Liver (tissue), 9 donors: Measurements from ENCODE around the gene GALNT10. TPM values are rescaled to one million over a fixed set of nuclear protein-coding genes. Genes with fewer than 3 reads are reported as not detected.

Experiments used
- DNase-seq: peaks from one replicate; pipeline ENCODE4 v3.0.0-alpha.2; 2017; ENCODE audit warnings: low spot score
- H3K27ac ChIP-seq, 2 donors: one replicate each; pipeline ENCODE4 v1.7.0; 2013; ENCODE audit warnings: inconsistent platforms in 2 of 2, low read length in 2 of 2, control low read depth in 1 of 2, low read depth in 1 of 2, mild to moderate bottlenecking in 1 of 2
- H3K27me3 ChIP-seq, 4 donors: one replicate each; pipeline versions ENCODE4 v1.6.1 to v1.7.0; 2013; ENCODE audit warnings: low read length in 3 of 4, inconsistent platforms in 1 of 4, mild to moderate bottlenecking in 1 of 4, moderate library complexity in 1 of 4; ENCODE audit not compliant: control insufficient read depth in 4 of 4, insufficient read depth in 4 of 4
- H3K36me3 ChIP-seq, 4 donors: one replicate each; pipeline versions ENCODE4 v1.6.1 to v1.7.0; 2013; ENCODE audit warnings: low read length in 3 of 4, mild to moderate bottlenecking in 3 of 4, low read depth in 1 of 4, moderate library complexity in 1 of 4; ENCODE audit not compliant: control insufficient read depth in 4 of 4, insufficient read depth in 3 of 4
- H3K4me1 ChIP-seq, 4 donors: one replicate each; pipeline versions ENCODE4 v1.6.1 to v1.7.0; 2013; ENCODE audit warnings: low read length in 3 of 4, mild to moderate bottlenecking in 3 of 4, moderate library complexity in 1 of 4; ENCODE audit not compliant: control insufficient read depth in 4 of 4, insufficient read depth in 4 of 4
- H3K4me3 ChIP-seq, 3 donors: one replicate each; pipeline versions ENCODE4 v1.6.1 to v1.7.0; 2013; ENCODE audit warnings: low read length in 3 of 3, control low read depth in 1 of 3, low read depth in 1 of 3, mild to moderate bottlenecking in 1 of 3
- H3K9ac ChIP-seq, 2 donors: one replicate each; pipeline ENCODE4 v1.7.0; 2013; ENCODE audit warnings: low read length in 2 of 2, mild to moderate bottlenecking in 2 of 2, moderate library complexity in 2 of 2, control low read depth in 1 of 2, low read depth in 1 of 2
- H3K9me3 ChIP-seq, 4 donors: one replicate each; pipeline versions ENCODE4 v1.6.1 to v1.7.0; 2013; ENCODE audit warnings: low read length in 3 of 4; ENCODE audit not compliant: control insufficient read depth in 4 of 4
- CTCF ChIP-seq: fragments of 150-350 bp; IDR thresholded peaks from 2 replicates; pipeline ENCODE4 v1.5.1; 2017; ENCODE audit warnings: improper control_type of control experiment, low read depth, low read length; ENCODE audit not compliant: missing input control
- FOXA1 ChIP-seq: IDR thresholded peaks from 2 replicates; pipeline ENCODE4 v1.6.1; 2016; ENCODE audit warnings: antibody characterized with exemption
- FOXA2 ChIP-seq: IDR thresholded peaks from 2 replicates; pipeline ENCODE4 v1.6.1; 2016; ENCODE audit warnings: antibody characterized with exemption
- HNF4A ChIP-seq, 2 donors: conservative IDR thresholded peaks; 2 replicates each; pipeline ENCODE4 v1.6.1; 2016; ENCODE audit warnings: antibody characterized with exemption in 2 of 2, mild to moderate bottlenecking in 2 of 2
- HNF4G ChIP-seq: IDR thresholded peaks from 2 replicates; pipeline ENCODE4 v1.6.1; 2016; ENCODE audit warnings: antibody characterized with exemption
- JUND ChIP-seq, 2 donors: IDR thresholded peaks; 2 replicates each; pipeline ENCODE4 v1.6.1; 2016; ENCODE audit warnings: antibody characterized with exemption in 2 of 2
- MAX ChIP-seq: IDR thresholded peaks from 2 replicates; pipeline ENCODE4 v1.6.1; 2016; ENCODE audit warnings: antibody characterized with exemption
- NR2F2 ChIP-seq: IDR thresholded peaks from 2 replicates; pipeline ENCODE4 v1.6.1; 2016; ENCODE audit warnings: antibody characterized with exemption
- RAD21 ChIP-seq, 2 donors: IDR thresholded peaks; 2 replicates each; pipeline ENCODE4 v1.6.1; 2016; ENCODE audit warnings: antibody characterized with exemption in 2 of 2, mild to moderate bottlenecking in 2 of 2
- RXRA ChIP-seq, 2 donors: IDR thresholded peaks; 2 replicates each; pipeline ENCODE4 v1.6.1; 2017 to 2018; ENCODE audit warnings: antibody characterized with exemption in 2 of 2, mild to moderate bottlenecking in 1 of 2
- SP1 ChIP-seq: IDR thresholded peaks from 2 replicates; pipeline ENCODE4 v1.6.1; 2018; ENCODE audit warnings: antibody characterized with exemption, mild to moderate bottlenecking
- TAF1 ChIP-seq: conservative IDR thresholded peaks from 2 replicates; pipeline ENCODE4 v1.6.1; 2016; ENCODE audit warnings: antibody characterized with exemption, mild to moderate bottlenecking
- YY1 ChIP-seq: IDR thresholded peaks from 2 replicates; pipeline ENCODE4 v1.6.1; 2016; ENCODE audit warnings: antibody characterized with exemption, mild to moderate bottlenecking
- WGBS: extraction: QIAGEN DNeasy Blood & Tissue Kit; methylation state at CpG from one replicate; pipeline ENCODE4 v1.1.7; 2013; 5-methylcytosine and 5-hydroxymethylcytosine counted together
- polyA plus RNA-seq, 2 donors: library from polyadenylated mRNA; stranded (reverse) in 1 of 2; unstranded in 1 of 2; fragments of 200-250 nt in 1 of 2; fragments of >200 nt in 1 of 2; fragmentation: Nextera tagmentation in 1 of 2; extraction: Ambion mirVana in 1 of 2; gene quantifications; one replicate each; pipeline versions ENCODE4 v1.2.1 to v1.2.3, GENCODE V29; 2013 to 2015
- total RNA-seq, 2 donors: library from RNA; depleted of rRNA; stranded (reverse); fragments of >200 nt; gene quantifications; one replicate each; pipeline ENCODE4 v1.2.3, GENCODE V29; 2014
- TF ChIP-seq, protein P1 (sequence below): IDR thresholded peaks from 2 replicates; pipeline ENCODE4 v1.6.1; 2016; ENCODE audit warnings: antibody characterized with exemption
- TF ChIP-seq, protein P2 (sequence below): IDR thresholded peaks from 2 replicates; pipeline ENCODE4 v1.6.1; 2016; ENCODE audit warnings: antibody characterized with exemption, mild to moderate bottlenecking
- TF ChIP-seq, protein P3 (sequence below): IDR thresholded peaks from 2 replicates; pipeline ENCODE4 v1.6.1; 2016; ENCODE audit warnings: antibody characterized with exemption
- donor health status: healthy.
- donor health status: healthy.
- donor health status: healthy.
- donor health status: healthy.
- donor health status: healthy.

Gene GALNT10
- total and polyA plus RNA-seq, 4 donors, result 1.1 to 17.8 (median 5.3) TPM

- no peaks in the 10 kb centered on the region for H3K9me3 ChIP-seq
- H3K4me1 ChIP-seq, result no peaks in the 10 kb centered on the region
- H3K4me3 ChIP-seq, result no peak overlapping the region
- H3K9ac ChIP-seq, result no peak overlapping the region
- no peaks in the 10 kb centered on the region for H3K27me3 ChIP-seq
- no peak for TF ChIP-seq MAX
- TF ChIP-seq HNF4G, result no peak
- TF ChIP-seq, protein P1, sequence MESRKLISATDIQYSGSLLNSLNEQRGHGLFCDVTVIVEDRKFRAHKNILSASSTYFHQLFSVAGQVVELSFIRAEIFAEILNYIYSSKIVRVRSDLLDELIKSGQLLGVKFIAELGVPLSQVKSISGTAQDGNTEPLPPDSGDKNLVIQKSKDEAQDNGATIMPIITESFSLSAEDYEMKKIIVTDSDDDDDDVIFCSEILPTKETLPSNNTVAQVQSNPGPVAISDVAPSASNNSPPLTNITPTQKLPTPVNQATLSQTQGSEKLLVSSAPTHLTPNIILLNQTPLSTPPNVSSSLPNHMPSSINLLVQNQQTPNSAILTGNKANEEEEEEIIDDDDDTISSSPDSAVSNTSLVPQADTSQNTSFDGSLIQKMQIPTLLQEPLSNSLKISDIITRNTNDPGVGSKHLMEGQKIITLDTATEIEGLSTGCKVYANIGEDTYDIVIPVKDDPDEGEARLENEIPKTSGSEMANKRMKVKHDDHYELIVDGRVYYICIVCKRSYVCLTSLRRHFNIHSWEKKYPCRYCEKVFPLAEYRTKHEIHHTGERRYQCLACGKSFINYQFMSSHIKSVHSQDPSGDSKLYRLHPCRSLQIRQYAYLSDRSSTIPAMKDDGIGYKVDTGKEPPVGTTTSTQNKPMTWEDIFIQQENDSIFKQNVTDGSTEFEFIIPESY, result no peak
- no peak for TF ChIP-seq FOXA2
- no peak for TF ChIP-seq RXRA (IDR thresholded peaks at IDR 0.05)
- TF ChIP-seq, protein P2, sequence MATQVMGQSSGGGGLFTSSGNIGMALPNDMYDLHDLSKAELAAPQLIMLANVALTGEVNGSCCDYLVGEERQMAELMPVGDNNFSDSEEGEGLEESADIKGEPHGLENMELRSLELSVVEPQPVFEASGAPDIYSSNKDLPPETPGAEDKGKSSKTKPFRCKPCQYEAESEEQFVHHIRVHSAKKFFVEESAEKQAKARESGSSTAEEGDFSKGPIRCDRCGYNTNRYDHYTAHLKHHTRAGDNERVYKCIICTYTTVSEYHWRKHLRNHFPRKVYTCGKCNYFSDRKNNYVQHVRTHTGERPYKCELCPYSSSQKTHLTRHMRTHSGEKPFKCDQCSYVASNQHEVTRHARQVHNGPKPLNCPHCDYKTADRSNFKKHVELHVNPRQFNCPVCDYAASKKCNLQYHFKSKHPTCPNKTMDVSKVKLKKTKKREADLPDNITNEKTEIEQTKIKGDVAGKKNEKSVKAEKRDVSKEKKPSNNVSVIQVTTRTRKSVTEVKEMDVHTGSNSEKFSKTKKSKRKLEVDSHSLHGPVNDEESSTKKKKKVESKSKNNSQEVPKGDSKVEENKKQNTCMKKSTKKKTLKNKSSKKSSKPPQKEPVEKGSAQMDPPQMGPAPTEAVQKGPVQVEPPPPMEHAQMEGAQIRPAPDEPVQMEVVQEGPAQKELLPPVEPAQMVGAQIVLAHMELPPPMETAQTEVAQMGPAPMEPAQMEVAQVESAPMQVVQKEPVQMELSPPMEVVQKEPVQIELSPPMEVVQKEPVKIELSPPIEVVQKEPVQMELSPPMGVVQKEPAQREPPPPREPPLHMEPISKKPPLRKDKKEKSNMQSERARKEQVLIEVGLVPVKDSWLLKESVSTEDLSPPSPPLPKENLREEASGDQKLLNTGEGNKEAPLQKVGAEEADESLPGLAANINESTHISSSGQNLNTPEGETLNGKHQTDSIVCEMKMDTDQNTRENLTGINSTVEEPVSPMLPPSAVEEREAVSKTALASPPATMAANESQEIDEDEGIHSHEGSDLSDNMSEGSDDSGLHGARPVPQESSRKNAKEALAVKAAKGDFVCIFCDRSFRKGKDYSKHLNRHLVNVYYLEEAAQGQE, result no peak
- TF ChIP-seq JUND (IDR thresholded peaks at IDR 0.05), result no peak
- no peak for TF ChIP-seq YY1
- TF ChIP-seq, protein P3, sequence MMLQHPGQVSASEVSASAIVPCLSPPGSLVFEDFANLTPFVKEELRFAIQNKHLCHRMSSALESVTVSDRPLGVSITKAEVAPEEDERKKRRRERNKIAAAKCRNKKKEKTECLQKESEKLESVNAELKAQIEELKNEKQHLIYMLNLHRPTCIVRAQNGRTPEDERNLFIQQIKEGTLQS, result no peak
- TF ChIP-seq FOXA1, result no peak
- TF ChIP-seq RAD21 (IDR thresholded peaks at IDR 0.05), result no peak
- WGBS, result 97% methylated on average over 4 of the region's 4 CpGs
- H3K27ac ChIP-seq, result no peak overlapping the region
- H3K36me3 ChIP-seq, result peaks cover 0 to 2% (median 0%) of the 10 kb centered on the region in 4 donors
- DNase-seq, result no peak
Observed at GRCh38 chr5:154217462-154217861, 26.9 kb downstream of the GALNT10 start.

DNA sequence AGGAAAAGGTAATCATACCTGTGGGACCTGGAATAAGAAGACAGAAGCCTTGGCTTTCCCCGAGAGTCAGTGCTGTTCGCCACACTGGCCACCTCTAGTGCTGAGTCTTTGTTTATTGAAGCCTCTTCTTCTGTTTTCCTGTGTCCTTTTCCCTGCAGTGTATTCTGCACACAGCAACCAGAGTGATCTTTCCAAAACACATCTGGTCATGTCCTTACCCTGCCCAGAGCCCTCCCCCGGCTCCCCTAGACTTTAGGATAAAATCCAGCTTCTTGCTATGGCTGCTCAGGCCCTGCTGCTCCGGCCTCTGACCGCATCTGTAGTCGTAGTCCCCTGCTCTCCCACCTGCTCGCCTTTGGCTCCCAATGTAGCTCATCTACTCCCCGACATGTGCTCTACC is 28.3 kb downstream of the GALNT10 start:
- no peak for DNase-seq
- peaks cover 0 to 2% (median 0%) of the 10 kb centered on the region in 4 donors for H3K36me3 ChIP-seq
- H3K4me3 ChIP-seq, result no peak overlapping the region
- H3K27ac ChIP-seq, result no peak overlapping the region
- no peaks in the 10 kb centered on the region for H3K27me3 ChIP-seq
- H3K9ac ChIP-seq, result no peak overlapping the region
- 99% methylated on average over 8 of the region's 8 CpGs for WGBS
- TF ChIP-seq TAF1 (no peak), MAX (no peak), YY1 (no peak), HNF4G (no peak), SP1 (no peak), FOXA1 (no peak), CTCF (no peak), HNF4A (conservative IDR thresholded peaks at IDR 0.05) (no peak), NR2F2 (no peak), JUND (IDR thresholded peaks at IDR 0.05) (no peak), FOXA2 (no peak), RAD21 (IDR thresholded peaks at IDR 0.05) (no peak)
- TF ChIP-seq, protein P2, result no peak
- TF ChIP-seq, protein P3, result no peak
- no peaks in the 10 kb centered on the region for H3K9me3 ChIP-seq
- no peaks in the 10 kb centered on the region for H3K4me1 ChIP-seq
